Measurements from ENCODE around the gene CTNND1.

GRCh38 chr11:57791321-57792059 is 29.9 kb downstream of the CTNND1 start:
- TF ChIP-seq GATA2 (IDR thresholded peaks at IDR 0.05; ENCODE audit: low read depth, low read length): no peak
- TF ChIP-seq GATA3 (IDR thresholded peaks at IDR 0.05; ENCODE audit: low read depth, low read length): no peak

All from SH-SY5Y (cell line).